Fibroblast of villous mesenchyme (primary cell): ENCODE measurements around the gene DLGAP1. TPM values are rescaled to one million over a fixed set of nuclear protein-coding genes. Genes with fewer than 3 reads are reported as not detected.

ENCODE experiments used
- DNase-seq: peaks from one replicate; pipeline ENCODE4 v3.0.0-alpha.2; 2010; ENCODE audit warnings: low read depth
- H3K4me3 ChIP-seq: 2 replicates; pipeline ENCODE4 v1.5.1; 2011; ENCODE audit warnings: low read depth, mild to moderate bottlenecking, low read length
- total RNA-seq: library from RNA; depleted of rRNA; stranded (reverse); fragments of >200 nt; gene quantifications from 2 replicates; pipeline ENCODE4 v1.2.3, GENCODE V29; 2012
- TF ChIP-seq, protein P1 (sequence below): IDR thresholded peaks from 2 replicates; pipeline ENCODE4 v1.5.1; 2012; ENCODE audit warnings: low read depth, mild to moderate bottlenecking, low read length; ENCODE audit not compliant: insufficient read depth

DLGAP1 gene
- total RNA-seq, 1 donor = 0.86 TPM

DNA sequence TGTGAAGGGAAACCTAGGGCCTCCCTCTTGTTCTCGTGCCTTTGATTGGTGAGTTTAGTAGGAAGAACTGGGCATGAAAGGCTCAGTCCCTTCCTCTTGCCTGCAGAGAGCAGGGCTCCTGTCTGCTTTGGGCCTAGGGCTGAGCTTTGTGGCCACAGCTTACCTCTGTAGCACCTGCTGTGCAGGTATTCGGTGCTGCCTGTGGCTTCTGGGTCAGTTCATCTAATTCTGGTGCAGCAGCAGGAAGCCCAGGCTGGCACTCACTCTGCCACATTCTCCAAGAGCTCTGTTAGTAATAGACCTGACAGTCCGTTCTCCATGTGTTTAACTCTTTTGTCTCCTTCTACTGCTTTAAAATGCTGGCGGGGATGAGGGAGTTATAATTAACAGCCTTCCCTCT, 96.5 kb downstream of the DLGAP1 start:
- TF ChIP-seq, protein P1, sequence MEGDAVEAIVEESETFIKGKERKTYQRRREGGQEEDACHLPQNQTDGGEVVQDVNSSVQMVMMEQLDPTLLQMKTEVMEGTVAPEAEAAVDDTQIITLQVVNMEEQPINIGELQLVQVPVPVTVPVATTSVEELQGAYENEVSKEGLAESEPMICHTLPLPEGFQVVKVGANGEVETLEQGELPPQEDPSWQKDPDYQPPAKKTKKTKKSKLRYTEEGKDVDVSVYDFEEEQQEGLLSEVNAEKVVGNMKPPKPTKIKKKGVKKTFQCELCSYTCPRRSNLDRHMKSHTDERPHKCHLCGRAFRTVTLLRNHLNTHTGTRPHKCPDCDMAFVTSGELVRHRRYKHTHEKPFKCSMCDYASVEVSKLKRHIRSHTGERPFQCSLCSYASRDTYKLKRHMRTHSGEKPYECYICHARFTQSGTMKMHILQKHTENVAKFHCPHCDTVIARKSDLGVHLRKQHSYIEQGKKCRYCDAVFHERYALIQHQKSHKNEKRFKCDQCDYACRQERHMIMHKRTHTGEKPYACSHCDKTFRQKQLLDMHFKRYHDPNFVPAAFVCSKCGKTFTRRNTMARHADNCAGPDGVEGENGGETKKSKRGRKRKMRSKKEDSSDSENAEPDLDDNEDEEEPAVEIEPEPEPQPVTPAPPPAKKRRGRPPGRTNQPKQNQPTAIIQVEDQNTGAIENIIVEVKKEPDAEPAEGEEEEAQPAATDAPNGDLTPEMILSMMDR = no peak
- DNase-seq = no peak
- no peak overlapping the region for H3K4me3 ChIP-seq

DNA sequence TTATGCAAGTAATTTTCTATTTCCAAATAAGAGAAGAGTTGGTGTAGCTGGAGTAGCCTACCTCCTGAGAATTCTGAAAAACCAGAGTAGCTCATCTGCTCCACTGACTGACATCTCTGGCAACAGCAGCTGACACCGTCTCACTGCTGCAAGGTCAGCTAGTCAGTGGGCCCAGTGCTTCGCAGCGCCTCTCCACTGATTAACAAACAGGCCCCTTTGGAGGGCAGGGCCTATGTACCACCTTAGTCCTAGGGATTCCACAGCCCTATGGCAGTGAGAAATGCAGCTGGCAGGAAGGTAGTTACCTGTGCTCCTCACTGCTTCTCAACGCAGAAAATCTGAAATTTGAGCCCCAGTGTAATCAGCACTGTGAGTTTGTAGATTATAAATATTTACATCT, 97.5 kb downstream of the DLGAP1 start:
- DNase-seq = no peak
- H3K4me3 ChIP-seq = no peak overlapping the region
- TF ChIP-seq, protein P1 = no peak

DNA sequence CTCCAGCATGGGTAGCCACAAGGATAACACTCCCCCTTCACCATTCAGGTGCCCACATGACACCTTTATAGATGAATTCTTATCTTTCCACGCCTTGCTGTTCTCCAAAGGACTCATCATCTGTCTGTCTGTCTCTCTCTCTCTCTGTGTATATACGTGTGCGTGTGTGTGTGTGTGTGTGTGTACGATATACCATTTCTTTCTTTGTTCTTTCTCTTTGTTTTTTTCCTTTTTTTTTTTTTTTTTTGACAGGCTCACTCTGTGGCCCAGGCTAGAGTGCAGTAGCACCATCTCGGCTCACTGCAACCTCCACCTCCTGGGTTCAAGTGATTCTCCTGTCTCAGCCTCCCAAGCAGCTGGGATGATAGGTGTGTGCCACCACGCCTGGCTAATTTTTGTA, 98.2 kb downstream of the DLGAP1 start:
- TF ChIP-seq, protein P1 = no peak
- no peak overlapping the region for H3K4me3 ChIP-seq
- DNase-seq = no peak

DNA sequence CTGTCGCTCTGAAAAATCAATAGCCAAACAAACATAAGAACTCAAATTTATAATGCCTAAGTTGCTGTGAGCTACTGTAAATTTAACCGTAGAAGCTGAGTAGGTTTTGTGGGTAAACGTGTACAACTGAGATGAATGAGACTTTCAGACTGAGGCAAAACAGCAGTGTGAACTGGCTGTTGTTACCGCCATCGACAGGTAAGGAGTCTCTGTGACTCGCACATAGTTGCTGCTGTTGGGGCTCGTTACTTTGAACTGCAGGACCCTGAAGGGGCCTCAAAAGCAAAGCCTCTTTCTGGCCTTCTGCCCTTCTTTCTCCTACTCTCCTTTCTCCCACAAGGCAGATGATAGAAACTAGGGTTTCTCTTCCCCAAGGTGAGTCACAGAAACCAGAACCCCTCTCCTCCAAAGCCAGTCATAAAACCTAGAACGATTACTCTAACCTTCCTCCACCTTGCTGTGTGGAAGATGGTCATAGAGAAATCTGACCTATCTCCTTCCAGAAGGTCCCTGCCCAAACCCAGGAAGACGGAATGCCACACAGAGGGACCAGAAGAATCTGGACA, 101.2 kb downstream of the DLGAP1 start:
- TF ChIP-seq, protein P1 = no peak
- no peak overlapping the region for H3K4me3 ChIP-seq
- DNase-seq = no peak

DNA sequence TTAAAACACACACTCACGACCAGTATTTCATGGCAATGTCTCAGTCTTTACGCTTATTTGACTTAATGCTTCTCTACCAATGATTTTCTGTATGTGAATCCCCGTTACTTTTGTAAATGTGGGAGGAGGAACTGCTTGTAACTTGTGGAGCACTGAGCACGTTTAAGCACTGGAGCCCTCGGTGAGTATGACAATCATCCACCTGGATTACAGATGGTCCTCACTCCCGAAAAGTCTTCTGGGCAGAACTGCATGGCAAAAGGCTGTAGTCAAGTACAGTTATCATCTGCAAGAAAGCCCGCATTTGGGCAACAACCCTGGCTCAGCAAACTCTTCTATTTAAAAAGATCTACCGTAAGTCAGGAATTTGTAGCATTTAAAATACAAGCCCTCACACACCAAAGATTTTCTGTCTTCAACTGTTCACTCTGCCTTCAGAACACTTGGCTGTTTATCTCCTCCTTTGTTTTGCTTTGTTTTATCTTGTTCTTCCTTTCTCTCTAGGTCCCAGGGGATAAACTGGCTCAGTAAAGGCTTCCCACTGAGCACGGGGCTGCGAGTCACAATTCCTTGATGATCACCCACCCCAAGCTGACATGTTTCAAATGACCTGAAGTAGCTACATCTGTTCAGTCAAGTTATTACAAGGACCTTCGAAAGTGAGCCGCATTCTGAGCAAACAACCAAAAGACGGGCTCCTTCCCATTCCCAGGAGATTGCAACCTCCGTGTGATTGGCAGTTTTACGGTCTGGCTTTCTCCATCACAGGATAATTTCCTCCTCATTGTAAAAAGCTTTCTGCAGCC, 102.2 kb downstream of the DLGAP1 start:
- TF ChIP-seq, protein P1 = no peak
- peak; percentile 3 for DNase-seq

DNA sequence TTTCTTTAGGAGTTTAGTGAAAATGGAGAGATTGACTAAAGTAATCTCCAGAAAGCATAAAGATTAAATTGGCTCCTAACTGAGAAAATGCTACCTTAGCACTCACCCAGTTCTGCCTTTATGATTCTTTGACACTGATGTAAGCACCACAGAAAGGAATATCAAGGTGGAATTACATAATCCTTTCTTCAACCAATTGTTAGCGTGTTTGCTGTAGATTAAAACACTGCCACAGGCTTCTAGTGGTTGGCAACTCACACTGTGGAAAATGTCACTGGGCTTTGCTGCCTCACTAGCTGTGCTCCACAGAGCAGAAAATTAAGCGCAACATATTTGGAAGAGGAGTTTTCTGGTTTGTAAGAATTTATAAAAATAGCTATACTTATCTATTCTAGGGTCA, 104.1 kb downstream of the DLGAP1 start:
- H3K4me3 ChIP-seq = no peak overlapping the region
- TF ChIP-seq, protein P1 = no peak

More for the DNA sequence above, 102.2 kb downstream of the DLGAP1 start:
- no peak overlapping the region for H3K4me3 ChIP-seq

DNA sequence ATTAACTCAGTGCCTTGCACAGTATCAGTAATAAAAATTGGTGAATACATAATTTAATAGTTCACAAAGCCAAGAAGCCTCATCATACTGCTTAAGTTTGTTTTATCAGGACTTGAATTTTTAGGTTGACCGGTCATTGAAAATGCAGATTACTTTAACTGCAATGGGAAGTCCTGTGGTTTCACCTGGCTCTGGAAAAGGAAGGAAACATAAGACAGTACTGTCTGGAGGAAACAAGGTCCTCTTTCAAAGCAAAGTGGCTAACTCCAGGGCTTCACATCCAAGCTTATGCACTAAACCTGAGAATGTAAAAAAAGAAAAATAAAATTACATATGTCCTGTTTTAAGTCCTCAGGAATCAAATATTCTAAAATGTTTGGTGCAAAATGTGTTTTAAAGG, 119.7 kb downstream of the DLGAP1 start:
- DNase-seq = no peak
- TF ChIP-seq, protein P1 = no peak
- H3K4me3 ChIP-seq = no peak overlapping the region

More for the DNA sequence above, 104.1 kb downstream of the DLGAP1 start:
- DNase-seq = no peak
